ENCODE measurements around the gene SUSD4. TPM values are rescaled to one million over a fixed set of nuclear protein-coding genes. Genes with fewer than 3 reads are reported as not detected.

The SUSD4 gene
- total RNA-seq, 1 experiment from 2014 or later, result 3.5 TPM

DNA sequence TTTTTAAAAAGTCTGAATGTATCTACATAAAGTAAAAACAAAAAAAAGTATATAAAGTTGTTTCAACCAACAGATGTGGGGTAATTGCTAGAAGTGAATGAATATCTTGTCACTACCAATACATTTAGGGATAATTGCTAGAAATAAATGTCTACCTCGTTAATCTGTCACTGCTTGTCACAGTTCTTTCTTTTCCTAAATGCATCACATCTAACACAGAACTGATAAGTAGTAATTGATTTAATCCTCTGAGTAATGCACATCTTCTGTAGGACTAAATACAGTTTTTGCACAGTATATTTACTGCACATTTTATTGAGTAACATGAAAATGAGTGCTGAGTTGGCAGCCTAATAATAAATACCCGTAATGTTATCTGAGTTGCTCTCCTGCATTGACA is 72.2 kb downstream of the SUSD4 start:
- TF ChIP-seq, protein P1, sequence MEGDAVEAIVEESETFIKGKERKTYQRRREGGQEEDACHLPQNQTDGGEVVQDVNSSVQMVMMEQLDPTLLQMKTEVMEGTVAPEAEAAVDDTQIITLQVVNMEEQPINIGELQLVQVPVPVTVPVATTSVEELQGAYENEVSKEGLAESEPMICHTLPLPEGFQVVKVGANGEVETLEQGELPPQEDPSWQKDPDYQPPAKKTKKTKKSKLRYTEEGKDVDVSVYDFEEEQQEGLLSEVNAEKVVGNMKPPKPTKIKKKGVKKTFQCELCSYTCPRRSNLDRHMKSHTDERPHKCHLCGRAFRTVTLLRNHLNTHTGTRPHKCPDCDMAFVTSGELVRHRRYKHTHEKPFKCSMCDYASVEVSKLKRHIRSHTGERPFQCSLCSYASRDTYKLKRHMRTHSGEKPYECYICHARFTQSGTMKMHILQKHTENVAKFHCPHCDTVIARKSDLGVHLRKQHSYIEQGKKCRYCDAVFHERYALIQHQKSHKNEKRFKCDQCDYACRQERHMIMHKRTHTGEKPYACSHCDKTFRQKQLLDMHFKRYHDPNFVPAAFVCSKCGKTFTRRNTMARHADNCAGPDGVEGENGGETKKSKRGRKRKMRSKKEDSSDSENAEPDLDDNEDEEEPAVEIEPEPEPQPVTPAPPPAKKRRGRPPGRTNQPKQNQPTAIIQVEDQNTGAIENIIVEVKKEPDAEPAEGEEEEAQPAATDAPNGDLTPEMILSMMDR (conservative IDR thresholded peaks at IDR 0.05), result no peak
- DNase-seq, result no peak
- Histone ChIP-seq H3K18ac (ENCODE audit: insufficient read length, low read depth, low read length) (no peak overlapping the region), H2AK5ac (ENCODE audit: insufficient read length, low read length) (no peak overlapping the region), H4K8ac (replicated peaks; ENCODE audit: insufficient read length, low read depth, low read length) (no peak overlapping the region), H4K91ac (ENCODE audit: insufficient read length, low read depth, low read length) (no peak overlapping the region), H4K20me1 (ENCODE audit: control insufficient read depth, insufficient read depth, insufficient read length) (no peaks in the 10 kb centered on the region), H3K4me1 (ENCODE audit: insufficient read depth, low read length) (no peaks in the 10 kb centered on the region), H3K56ac (ENCODE audit: insufficient read length, low read depth, low read length) (no peak overlapping the region), H3K9me3 (ENCODE audit: control insufficient read depth, low read depth, low read length) (no peaks in the 10 kb centered on the region), H2AFZ (ENCODE audit: low read length) (no peak overlapping the region), H3K4me2 (ENCODE audit: insufficient read depth, insufficient read length, low read length) (no peak overlapping the region), H3K23me2 (ENCODE audit: insufficient read length, low read depth, low read length, poor library complexity, severe bottlenecking) (no peaks in the 10 kb centered on the region), H2BK12ac (ENCODE audit: insufficient read length, low read depth, low read length) (no peak overlapping the region), H3T11ph (ENCODE audit: low read length) (no peak overlapping the region), H3K23ac (ENCODE audit: insufficient read length, low read depth, low read length) (no peak overlapping the region), H3K79me1 (ENCODE audit: insufficient read depth, low read depth, low read length, poor library complexity, severe bottlenecking) (no peaks in the 10 kb centered on the region), H4K5ac (ENCODE audit: insufficient read length, low read depth, low read length) (no peak overlapping the region), H3K27ac (ENCODE audit: insufficient read length, low read depth, low read length) (no peak overlapping the region), H2BK120ac (ENCODE audit: low read depth, low read length, poor library complexity, severe bottlenecking) (no peak overlapping the region), H2BK5ac (ENCODE audit: insufficient read length, low read length) (no peak overlapping the region), H3K79me2 (ENCODE audit: insufficient read depth, low read length) (no peaks in the 10 kb centered on the region), H2BK20ac (ENCODE audit: low read depth, low read length, poor library complexity, severe bottlenecking) (no peak overlapping the region), H3K27me3 (ENCODE audit: insufficient read depth, low read length) (no peaks in the 10 kb centered on the region), H3K14ac (ENCODE audit: insufficient read depth, low read length) (no peak overlapping the region), H2BK15ac (ENCODE audit: low read depth, low read length) (no peak overlapping the region), H3K9ac (ENCODE audit: extremely low read depth, insufficient read length, low read length) (no peak overlapping the region), H3K4ac (ENCODE audit: low read depth, low read length) (no peak overlapping the region)
- no CpG with 5 or more reads among the region's 2 CpGs for WGBS (ENCODE audit: extremely low coverage, insufficient read length, low lambda C conversion rate)
- Mint-ChIP-seq H3K27me3 (ENCODE audit: low read depth) (peaks cover 20% of the 10 kb centered on the region), H3K4me1 (no peaks in the 10 kb centered on the region), H3K4me3 (no peak overlapping the region), H3K27ac (no peak overlapping the region), H3K36me3 (ENCODE audit: insufficient read depth in 1 of 3, low read depth in 3 of 3) (no peaks in the 10 kb centered on the region), H3K9me3 (no peaks in the 10 kb centered on the region)
